Adrenal gland (tissue), 12 donors: ENCODE measurements around the gene UQCRH. TPM values are rescaled to one million over a fixed set of nuclear protein-coding genes. Genes with fewer than 3 reads are reported as not detected.

Source experiments
- DNase-seq, 7 donors: peaks; one replicate each; pipeline ENCODE4 v3.0.0-alpha.2; 2019 to 2020
- H3K27ac ChIP-seq, 5 donors: fragments of 200-600 bp; sonication (generic) in 4 of 5; 1 replicate in 3 of 5; 2 replicates in 2 of 5; pipeline versions ENCODE4 v1.5.1 to v1.8.0; 2016 to 2020; ENCODE audit warnings: mild to moderate bottlenecking in 1 of 5
- H3K27me3 ChIP-seq: fragments of 200-600 bp; 2 replicates; pipeline ENCODE4 v1.8.0; 2021
- H3K36me3 ChIP-seq, 2 donors: fragments of 200-600 bp; replicated peaks in 1 of 2; 1 replicate in 1 of 2; 2 replicates in 1 of 2; pipeline versions ENCODE4 v1.5.1 to v1.8.0; 2018 to 2022
- H3K4me1 ChIP-seq, 2 donors: fragments of 200-600 bp; replicated peaks in 1 of 2; 1 replicate in 1 of 2; 2 replicates in 1 of 2; pipeline versions ENCODE4 v1.5.1 to v1.8.0; 2018 to 2021
- H3K4me3 ChIP-seq, 4 donors: fragments of 200-600 bp; sonication (generic) in 3 of 4; one replicate each; pipeline ENCODE4 v1.5.1; 2016 to 2018
- H3K9me3 ChIP-seq, 3 donors: fragments of 200-600 bp; sonication (generic) in 1 of 3; replicated peaks in 1 of 3; 1 replicate in 2 of 3; 2 replicates in 1 of 3; pipeline versions ENCODE4 v1.5.1 to v1.8.0; 2016 to 2021
- POLR2A ChIP-seq, 2 donors: fragments of 450-650 bp; IDR thresholded peaks; one replicate each; pipeline ENCODE4 v1.6.1; 2017; ENCODE audit warnings: antibody characterized with exemption in 2 of 2, mild to moderate bottlenecking in 2 of 2, moderate library complexity in 1 of 2
- WGBS, 4 donors: extraction: QIAGEN DNeasy Blood & Tissue Kit in 2 of 4; methylation state at CpG; one replicate each; pipeline versions ENCODE4 v1.1.5 to v1.1.7; 2013 to 2017; 5-methylcytosine and 5-hydroxymethylcytosine counted together
- intact Hi-C, 2 donors: fragments of 100-400 bp; cut with DNase I; formaldehyde crosslinking; loops; one replicate each; pipeline versions ENCODE4 v1.14.1 to v1.15.0; 2022 to 2023
- polyA plus RNA-seq, 3 donors: library from polyadenylated mRNA; stranded (reverse); fragments of 200-250 nt in 2 of 3; fragments of 350-450 nt in 1 of 3; fragmentation: Illumina TruSeq in 1 of 3; extraction: RNeasy Lipid Tissue Mini Kit (QIAGEN cat#74804) in 1 of 3; gene quantifications; one replicate each; pipeline ENCODE4 v1.2.3, GENCODE V29; 2013 to 2014
- total RNA-seq, 9 donors: library from RNA; depleted of rRNA in 4 of 9; stranded (reverse); fragments of >200 nt in 4 of 9; fragments of 120-200 nt in 1 of 9; fragmentation: NEBNext Ultra II Directional in 1 of 9; extraction: Animal tissue kit (Norgen Biotek cat#: 25700) in 1 of 9; gene quantifications; one replicate each; pipeline versions ENCODE4 v1.1.0 to v1.2.4, GENCODE V29; 2013 to 2023
- TF ChIP-seq, protein P1 (sequence below), 6 experiments: fragments of 450-650 bp in 4 of 6; fragments of 200-600 bp in 2 of 6; sonication (generic) in 1 of 6; IDR thresholded peaks; 1 replicate in 5 of 6; 2 replicates in 1 of 6; pipeline versions ENCODE4 v1.5.1 to v1.8.0; 2016 to 2021; ENCODE audit warnings: antibody characterized with exemption in 6 of 6, mild to moderate bottlenecking in 2 of 6, moderate library complexity in 1 of 6
- donor health status: healthy with polysubstance abuse.
- donor health status: Bipolar disorder and iron deficiency.
- donor health status: DM: yes; HTN: yes; CAD: no.
- donor health status: DM: no; HTN: no; CAD: no.
- donor health status: DM: no; HTN: no; CAD: no.
- donor health status: DM: yes; HTN: yes; CAD: no.

Gene UQCRH
- total and polyA plus RNA-seq, 12 donors = 118 to 317 (median 195) TPM

- DNase-seq = no peak
- Histone ChIP-seq H3K4me3 (no peak overlapping the region), H3K4me1 (no peaks in the 10 kb centered on the region), H3K27ac (no peak overlapping the region), H3K27me3 (no peaks in the 10 kb centered on the region), H3K9me3 (no peaks in the 10 kb centered on the region), H3K36me3 (no peaks in the 10 kb centered on the region)
- TF ChIP-seq POLR2A (IDR thresholded peaks at IDR 0.05) = no peak
- TF ChIP-seq, protein P1, sequence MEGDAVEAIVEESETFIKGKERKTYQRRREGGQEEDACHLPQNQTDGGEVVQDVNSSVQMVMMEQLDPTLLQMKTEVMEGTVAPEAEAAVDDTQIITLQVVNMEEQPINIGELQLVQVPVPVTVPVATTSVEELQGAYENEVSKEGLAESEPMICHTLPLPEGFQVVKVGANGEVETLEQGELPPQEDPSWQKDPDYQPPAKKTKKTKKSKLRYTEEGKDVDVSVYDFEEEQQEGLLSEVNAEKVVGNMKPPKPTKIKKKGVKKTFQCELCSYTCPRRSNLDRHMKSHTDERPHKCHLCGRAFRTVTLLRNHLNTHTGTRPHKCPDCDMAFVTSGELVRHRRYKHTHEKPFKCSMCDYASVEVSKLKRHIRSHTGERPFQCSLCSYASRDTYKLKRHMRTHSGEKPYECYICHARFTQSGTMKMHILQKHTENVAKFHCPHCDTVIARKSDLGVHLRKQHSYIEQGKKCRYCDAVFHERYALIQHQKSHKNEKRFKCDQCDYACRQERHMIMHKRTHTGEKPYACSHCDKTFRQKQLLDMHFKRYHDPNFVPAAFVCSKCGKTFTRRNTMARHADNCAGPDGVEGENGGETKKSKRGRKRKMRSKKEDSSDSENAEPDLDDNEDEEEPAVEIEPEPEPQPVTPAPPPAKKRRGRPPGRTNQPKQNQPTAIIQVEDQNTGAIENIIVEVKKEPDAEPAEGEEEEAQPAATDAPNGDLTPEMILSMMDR (IDR thresholded peaks at IDR 0.05) = no peak
- intact Hi-C loops = no loop called here
- WGBS, 4 donors = 96 to 98% (median 97%) methylated on average over 2 of the region's 2 CpGs
Observed at GRCh38 chr1:46256523-46256922, 47.0 kb upstream of the UQCRH start.

DNA sequence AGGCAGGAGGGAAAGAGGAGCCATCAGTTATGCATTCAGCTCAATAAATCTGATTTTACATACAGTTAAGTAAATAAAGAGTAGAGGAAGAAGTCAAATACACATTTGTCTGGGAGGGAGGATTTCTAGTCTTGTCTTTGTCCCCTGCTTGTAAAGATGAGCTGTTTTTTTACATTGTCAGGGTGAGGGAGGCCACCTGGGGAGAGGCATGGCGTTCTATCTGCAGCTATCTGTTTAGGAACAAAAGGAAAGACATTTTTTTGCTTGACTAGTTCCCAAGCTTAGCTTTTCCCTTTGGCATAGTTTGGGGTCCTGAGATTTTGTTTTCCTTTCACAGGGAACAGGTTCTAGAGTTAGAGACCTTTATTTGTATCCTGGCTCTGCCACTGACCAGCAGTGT lies 41.0 kb upstream of the UQCRH start:
- Histone ChIP-seq H3K27me3 (no peaks in the 10 kb centered on the region), H3K36me3 (no peaks in the 10 kb centered on the region), H3K27ac (no peak overlapping the region), H3K9me3 (no peaks in the 10 kb centered on the region), H3K4me3 (no peak overlapping the region), H3K4me1 (no peaks in the 10 kb centered on the region)
- intact Hi-C loops = no loop called here
- 81 to 94% (median 92%) methylated on average over 1 of the region's 1 CpG for WGBS, 4 donors
- DNase-seq = no peak
- no peak for TF ChIP-seq POLR2A (IDR thresholded peaks at IDR 0.05)
- TF ChIP-seq, protein P1 (IDR thresholded peaks at IDR 0.05) = no peak

DNA sequence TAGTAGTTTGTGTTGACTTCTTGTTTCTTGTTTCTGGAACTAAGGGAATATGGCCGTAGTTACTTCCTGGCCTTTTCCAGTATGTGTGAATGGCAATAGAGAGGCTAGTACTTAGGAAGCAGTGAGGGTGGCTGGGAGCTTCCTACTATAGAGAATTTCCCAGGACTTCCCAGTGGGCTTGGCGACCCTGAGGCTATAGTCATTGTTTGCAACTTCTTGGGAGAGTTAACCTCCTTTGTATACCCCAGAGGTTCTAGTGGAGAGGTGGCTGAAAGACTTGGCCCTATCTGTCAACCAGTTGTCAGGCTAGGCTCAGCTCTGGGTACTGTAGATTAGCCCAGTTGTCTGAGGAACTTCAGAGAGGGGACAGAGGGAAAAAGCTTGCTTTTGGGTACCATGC lies 40.4 kb upstream of the UQCRH start:
- DNase-seq = no peak
- H3K36me3 ChIP-seq = no peaks in the 10 kb centered on the region
- no peak for TF ChIP-seq POLR2A (IDR thresholded peaks at IDR 0.05)
- TF ChIP-seq, protein P1 (IDR thresholded peaks at IDR 0.05) = no peak

GRCh38 chr1:46268578-46268977 lies 34.9 kb upstream of the UQCRH start:
- Histone ChIP-seq H3K9me3 (no peaks in the 10 kb centered on the region), H3K27ac (no peak overlapping the region), H3K27me3 (no peaks in the 10 kb centered on the region), H3K4me3 (no peak overlapping the region), H3K36me3 (no peaks in the 10 kb centered on the region), H3K4me1 (no peaks in the 10 kb centered on the region)
- intact Hi-C loops = no loop called here
- DNase-seq = no peak
- no peak for TF ChIP-seq POLR2A (IDR thresholded peaks at IDR 0.05)
- TF ChIP-seq, protein P1 (IDR thresholded peaks at IDR 0.05) = no peak
- WGBS, 4 donors = 96 to 100% (median 100%) methylated on average over 1 of the region's 1 CpG

More for the DNA sequence above, 40.4 kb upstream of the UQCRH start:
- Histone ChIP-seq H3K27me3 (no peaks in the 10 kb centered on the region), H3K27ac (no peak overlapping the region), H3K4me3 (no peak overlapping the region), H3K4me1 (no peaks in the 10 kb centered on the region), H3K9me3 (no peaks in the 10 kb centered on the region)
- intact Hi-C loops = no loop called here
- 76 to 96% (median 92%) methylated on average over 2 of the region's 2 CpGs for WGBS, 4 donors
